GM18873 (cell line): ENCODE measurements around the gene KIF1A.

ENCODE experiments used
- ATAC-seq: cut with Tn5 transposase; IDR thresholded peaks from one replicate; pipeline ENCODE4 v1.9.1; 2021; ENCODE audit warnings: mild to moderate bottlenecking, moderate library complexity, moderate number of reproducible peaks; ENCODE audit not compliant: unreplicated experiment, low FRiP score

KIF1A gene, protein sequence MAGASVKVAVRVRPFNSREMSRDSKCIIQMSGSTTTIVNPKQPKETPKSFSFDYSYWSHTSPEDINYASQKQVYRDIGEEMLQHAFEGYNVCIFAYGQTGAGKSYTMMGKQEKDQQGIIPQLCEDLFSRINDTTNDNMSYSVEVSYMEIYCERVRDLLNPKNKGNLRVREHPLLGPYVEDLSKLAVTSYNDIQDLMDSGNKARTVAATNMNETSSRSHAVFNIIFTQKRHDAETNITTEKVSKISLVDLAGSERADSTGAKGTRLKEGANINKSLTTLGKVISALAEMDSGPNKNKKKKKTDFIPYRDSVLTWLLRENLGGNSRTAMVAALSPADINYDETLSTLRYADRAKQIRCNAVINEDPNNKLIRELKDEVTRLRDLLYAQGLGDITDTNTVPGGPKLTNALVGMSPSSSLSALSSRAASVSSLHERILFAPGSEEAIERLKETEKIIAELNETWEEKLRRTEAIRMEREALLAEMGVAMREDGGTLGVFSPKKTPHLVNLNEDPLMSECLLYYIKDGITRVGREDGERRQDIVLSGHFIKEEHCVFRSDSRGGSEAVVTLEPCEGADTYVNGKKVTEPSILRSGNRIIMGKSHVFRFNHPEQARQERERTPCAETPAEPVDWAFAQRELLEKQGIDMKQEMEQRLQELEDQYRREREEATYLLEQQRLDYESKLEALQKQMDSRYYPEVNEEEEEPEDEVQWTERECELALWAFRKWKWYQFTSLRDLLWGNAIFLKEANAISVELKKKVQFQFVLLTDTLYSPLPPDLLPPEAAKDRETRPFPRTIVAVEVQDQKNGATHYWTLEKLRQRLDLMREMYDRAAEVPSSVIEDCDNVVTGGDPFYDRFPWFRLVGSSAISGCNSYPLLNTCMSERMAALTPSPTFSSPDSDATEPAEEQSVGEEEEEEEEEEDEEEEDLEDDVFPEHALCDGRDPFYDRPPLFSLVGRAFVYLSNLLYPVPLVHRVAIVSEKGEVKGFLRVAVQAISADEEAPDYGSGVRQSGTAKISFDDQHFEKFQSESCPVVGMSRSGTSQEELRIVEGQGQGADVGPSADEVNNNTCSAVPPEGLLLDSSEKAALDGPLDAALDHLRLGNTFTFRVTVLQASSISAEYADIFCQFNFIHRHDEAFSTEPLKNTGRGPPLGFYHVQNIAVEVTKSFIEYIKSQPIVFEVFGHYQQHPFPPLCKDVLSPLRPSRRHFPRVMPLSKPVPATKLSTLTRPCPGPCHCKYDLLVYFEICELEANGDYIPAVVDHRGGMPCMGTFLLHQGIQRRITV (N-terminal part only)

DNA sequence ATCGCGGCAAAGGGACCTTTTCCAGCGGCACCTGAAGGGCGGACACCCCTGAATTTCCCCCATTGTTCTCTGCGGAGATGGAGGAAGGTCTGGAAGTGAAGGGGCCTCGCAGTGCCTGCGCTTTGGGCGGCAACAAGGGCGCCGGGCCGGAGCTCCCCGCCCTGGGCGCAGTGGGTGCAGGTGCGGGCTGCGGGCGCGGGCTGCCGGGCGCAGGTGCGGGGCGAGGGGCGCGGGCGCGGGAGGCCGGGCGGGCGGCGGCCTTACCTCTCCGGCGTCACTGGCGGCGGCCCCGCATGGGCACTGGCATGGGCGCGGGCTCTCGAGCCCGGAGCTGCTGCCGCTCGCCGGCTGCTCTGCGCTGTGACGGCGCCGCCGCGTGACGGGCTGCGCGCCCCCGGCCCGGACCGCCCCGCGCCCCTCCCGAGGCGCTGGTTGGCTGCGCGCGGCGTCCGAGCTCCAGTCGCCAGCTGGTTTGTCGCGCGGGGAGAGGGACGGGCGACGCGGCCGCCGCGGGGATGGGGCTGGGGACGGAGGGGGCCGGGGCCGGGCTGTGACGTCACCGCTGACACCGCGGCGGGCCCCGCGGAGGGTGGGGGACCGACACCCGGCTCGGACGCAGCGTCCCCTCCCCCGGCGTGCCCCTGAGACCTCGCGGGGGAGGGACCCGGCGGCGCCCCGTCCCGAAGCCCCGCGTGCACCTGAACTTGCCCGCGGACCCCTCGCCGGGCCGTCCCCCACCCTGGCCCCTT lies at the start of gene KIF1A:
KIF1A (minus strand) TSS at position 362 of the 749 bp plus-strand sequence. CDS start 22,467 bp downstream, outside the sequence.
- ATAC-seq: no peak

DNA sequence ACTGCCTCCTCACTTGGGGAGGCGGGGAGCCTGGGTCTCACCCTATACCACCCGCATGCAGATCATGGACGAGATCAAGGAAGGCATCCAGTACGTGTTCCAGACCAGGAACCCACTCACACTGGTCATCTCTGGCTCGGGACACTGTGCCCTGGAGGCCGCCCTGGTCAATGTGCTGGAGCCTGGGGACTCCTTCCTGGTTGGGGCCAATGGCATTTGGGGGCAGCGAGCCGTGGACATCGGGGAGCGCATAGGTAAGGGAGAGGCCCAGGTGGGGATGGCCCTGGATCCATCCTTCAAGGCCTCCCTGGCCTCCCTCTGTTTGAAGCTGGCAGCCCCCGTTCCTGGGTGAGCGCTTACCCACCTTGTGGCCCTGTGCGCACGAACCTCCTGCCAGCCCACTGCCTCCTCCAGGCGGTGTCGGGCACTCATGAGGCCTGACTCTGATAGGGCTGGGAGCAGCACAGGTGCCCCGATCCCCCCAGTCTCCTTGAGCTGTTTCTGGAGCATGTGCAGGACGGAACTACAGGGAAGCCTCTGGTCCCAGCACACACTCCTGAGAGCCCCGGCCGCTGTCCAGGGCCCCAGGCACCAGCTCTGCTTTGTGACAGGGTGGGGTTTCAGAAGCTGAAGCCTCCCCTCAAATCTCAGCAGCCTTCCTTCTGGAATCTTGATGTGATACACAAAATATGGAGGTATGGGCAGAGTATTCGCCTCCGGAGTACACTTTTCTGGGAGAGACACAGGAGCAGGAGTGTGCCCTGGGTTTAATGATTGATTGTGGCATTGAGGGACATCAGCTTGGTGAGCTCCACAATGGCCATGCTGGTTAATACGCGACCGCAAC lies 49.3 kb upstream of the KIF1A start:
- ATAC-seq: no peak

DNA sequence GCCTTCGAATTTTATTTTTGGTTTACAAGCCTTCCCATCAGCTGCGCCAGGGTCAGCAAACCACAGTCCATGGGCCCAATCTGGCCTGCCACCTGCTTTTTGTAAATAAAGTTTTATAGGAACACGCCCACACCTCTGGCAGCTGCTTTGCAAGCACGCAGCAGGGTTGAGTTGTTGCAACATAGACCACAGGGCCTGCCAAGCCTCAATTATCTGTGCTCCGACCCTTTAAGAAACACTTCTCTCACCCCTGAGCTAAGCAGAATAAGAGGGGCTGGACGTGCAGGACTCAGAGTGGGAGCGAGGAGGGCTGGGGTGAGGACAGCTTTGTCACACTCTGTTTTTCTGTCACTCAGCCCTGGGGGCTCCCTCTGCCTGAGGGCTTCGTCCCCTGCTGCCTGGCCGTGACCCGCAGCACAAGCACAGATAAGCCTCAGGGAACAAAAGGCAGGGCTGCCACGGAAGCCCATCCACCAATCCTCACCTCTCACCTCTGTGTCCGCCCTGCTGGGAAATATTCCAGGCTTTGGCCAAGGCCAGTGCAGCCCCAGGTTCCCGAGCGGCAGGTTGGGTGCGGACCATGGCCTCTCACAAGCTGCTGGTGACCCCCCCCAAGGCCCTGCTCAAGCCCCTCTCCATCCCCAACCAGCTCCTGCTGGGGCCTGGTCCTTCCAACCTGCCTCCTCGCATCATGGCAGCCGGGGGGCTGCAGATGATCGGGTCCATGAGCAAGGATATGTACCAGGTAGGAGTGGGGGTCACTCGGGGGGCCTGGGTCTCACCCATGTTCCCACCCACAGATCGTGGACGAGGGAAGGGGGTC lies 48.5 kb upstream of the KIF1A start, which contains the start of gene AGXT:
AGXT (plus strand) TSS at position 539 of the 823 bp plus-strand sequence; CDS start at position 581, 42 bp downstream.
- ATAC-seq: no peak

DNA sequence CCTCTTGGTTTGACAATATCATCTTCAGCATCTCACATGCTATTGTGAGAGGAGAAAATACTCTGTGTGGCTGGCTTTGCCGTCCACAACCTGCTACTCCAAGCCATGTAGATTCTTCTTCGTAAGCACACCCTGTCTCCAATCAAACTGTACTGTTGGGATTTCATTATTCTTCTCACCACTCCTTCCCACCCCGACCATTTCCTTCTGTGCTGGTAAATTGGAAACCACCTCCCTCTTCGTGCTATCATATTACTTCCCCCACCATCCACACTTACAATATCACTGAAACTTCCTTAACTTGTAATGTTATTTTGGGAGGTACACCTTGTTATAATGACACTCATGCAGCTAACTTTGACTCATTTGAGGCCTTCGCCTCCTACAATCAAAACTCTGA lies 45.4 kb upstream of the KIF1A start:
- no peak for ATAC-seq

DNA sequence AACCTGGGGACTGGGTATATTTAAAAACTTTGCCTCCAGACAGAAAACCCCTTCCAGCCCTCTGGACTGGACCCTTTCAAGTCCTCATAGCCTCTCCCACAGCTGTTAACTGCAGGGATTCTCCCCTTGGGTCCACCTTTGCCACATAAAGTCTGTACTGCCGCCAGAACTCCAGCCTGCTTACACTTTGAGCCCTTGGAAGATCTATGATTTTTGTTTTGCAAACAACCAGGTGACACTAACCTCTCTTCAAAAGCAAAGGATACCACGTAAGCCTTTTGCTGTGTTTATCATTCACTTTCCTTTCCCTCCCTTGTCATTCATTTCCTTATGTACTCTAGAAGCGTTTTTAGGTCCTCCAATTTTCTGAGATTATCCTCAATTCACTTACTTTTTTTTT lies 44.5 kb upstream of the KIF1A start:
- ATAC-seq: no peak

DNA sequence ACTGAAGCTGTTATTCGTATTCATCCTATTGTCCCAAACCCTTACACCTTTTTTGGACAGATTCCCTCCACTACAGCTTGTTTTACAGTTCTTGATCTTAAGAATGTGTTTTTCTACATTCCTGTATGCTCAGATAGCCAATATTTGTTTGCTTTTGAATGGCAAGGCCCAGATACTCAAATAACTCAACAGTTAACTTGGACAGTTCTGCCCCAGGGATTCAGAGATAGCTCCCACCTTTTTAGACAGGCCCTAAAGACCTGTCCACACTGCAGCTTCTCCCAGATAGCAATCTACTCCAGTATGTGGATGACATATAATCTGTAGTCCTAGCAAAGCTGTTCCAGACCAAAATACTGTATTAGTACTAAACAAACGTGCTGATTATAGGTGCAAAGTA lies 41.5 kb upstream of the KIF1A start:
- no peak for ATAC-seq

DNA sequence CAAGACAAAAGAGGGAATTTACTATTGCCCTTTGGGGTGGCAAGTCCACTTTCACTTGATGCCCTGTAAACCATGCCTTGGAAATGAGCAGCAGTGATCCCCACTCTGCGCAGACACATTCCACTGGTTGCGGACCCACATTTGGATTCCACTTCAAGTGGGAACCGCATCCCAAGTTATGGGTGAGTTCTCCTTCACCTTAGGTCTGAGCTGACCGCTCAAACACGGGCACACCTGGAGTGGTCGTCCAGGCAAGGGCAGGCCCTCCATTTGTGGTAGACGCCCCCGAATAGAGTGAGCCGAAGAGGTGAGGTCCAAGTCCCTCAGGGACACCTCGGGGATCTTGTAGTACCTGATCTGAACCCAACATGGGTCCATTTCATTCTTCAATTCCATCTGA lies 38.9 kb upstream of the KIF1A start:
- no peak for ATAC-seq

DNA sequence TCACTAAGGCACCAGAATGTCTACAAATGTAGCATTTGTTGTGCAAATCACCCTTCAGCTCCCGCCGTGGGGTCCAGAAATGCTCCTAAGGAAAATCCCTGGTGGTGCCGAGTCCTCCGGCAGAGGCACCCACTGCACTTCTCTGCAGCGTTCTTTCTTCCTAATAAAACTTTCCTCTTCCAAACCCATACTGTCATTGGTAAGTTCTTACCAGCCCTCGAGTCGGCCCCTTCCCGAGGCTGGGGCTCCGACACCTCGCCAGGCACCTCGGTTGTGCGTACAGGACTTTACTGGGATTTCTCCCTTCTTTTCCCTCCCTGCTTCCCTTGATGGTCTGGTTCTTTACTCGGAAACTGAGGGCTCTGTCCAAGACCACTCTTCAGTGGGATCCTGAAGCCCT lies 38.3 kb upstream of the KIF1A start:
- no peak for ATAC-seq

DNA sequence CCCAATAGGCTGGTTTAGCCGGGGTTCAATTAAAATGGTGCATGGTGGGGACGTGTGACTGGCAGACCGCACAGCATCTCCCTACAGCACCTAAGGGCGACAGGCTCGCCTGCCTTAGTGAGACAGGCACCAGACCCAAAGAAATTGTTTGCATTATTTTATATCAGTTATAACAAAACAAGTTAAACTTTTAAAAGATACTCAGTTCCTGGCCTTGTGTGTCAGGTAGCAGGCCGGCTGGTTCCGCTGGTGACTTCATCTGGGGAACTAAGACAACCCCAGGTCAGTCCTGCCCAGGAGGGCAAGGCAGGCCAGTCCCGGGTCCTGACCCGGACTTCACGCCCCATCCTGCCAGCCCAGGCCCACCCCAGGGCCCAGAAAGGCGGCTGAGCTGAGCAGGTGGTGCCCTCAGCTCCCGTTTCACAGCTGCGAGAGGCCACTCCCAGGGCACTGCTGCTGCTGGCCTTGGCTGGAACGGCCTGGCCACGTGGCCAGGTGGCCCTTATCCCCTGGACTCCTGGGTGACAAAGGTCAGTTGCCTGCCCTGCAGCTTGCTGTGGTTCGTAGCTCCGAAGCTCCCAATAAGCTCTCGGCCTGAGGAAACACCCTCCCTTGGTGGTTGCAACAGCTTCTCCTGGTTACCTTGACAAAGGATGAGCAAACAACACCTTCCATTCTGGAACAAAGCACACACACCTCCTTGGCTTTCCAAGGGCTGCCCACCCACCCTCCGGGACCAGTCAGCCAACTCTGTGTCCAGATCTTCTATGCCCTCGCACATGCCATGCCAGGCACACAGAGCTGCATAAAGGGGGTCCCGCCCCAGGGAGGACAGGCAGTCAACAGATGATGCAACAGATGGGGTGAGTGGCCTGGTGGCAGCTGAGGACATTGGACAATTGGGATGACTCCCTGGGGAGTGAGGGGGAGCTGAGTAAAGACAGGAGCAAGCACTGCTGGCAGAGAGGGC lies 37.3 kb upstream of the KIF1A start:
- ATAC-seq: no peak

DNA sequence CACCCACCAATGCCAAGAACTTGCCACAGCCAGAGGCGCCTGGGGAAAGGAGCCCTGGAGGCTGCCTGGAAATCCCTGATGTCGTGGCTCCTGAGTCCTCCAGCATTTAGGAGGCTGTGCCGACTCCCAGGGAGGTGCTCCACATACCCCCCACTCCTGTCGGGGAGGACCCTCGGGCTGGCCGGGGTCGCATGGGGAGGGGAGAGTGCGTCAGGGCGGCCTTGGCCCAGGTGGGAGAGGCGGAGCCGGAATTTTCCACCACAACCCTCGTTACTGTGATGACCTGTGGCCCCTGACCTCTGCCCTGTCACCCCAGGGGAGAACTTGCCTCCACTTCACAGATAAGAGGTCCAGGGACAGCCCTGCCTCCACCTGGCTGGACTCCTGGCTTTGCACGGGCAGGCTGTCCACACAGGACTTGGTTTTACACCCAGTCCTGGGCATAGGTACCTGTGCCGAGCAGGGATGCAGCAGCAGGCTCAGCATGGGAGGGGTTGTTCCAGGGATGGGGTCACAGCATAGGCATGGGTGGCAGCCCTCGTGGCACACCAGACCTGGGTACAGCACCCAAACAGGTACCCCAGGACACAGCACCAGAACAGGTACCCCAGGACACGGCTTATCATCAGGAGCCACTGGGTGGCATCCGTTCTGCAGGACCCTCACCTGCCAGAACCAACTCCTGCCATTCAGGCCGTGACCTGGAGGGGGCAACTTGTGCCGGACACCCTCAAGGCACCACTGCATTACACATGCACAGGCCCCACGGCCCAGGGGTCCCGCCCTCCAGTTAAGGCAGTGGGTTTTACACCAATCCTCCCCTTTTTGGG lies 36.3 kb upstream of the KIF1A start:
- no peak for ATAC-seq

DNA sequence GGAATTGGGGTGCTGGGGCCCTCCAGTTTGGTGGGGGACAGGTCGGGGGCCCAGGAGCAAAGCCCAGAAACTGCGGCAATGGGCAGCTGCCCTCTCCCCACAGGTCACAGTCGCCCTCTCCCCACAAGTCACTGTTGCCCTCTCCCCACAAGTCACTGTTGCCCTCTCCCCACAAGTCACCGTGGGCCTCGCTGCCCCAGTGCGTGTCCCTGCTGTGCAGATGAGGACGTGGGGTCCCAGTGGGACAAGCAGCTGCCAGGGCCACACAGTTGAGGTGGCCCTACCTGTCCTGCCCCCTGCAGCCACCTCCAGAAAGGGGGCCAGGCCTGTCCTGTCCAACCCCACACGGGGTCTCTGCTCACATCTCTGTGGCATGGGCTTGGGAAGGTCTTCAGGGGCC lies 35.7 kb upstream of the KIF1A start:
- ATAC-seq: no peak

DNA sequence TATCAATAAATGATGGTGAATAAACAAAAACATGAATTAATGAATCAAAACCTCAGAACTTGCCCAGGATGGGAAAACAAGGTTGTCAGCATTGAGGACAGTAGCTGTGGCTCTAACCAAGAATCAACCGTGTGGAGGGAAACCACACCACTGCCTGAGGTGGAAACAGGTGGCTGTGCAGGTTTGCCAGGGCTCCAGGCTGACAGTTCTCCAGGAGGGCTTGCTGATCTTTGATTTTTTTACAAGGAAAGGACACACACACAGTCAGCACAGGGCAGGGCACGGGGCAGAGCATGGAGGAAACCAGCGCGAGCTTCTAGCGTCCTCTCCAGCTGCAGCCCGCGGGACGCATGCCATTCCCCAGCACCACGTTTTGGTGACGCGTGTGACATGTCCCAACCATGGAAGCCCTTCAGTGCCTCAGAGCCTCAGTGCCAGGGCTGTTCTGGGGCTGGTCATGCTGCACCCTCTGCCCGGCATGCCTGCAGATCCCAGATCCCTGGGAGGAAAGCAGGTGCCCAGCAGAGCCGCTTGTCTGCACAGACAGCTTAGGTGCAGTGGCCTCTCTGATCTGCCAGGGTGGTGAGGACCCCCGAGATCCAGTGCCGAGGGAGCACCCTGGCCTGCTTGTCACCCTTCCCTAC lies 32.8 kb upstream of the KIF1A start:
- no peak for ATAC-seq

DNA sequence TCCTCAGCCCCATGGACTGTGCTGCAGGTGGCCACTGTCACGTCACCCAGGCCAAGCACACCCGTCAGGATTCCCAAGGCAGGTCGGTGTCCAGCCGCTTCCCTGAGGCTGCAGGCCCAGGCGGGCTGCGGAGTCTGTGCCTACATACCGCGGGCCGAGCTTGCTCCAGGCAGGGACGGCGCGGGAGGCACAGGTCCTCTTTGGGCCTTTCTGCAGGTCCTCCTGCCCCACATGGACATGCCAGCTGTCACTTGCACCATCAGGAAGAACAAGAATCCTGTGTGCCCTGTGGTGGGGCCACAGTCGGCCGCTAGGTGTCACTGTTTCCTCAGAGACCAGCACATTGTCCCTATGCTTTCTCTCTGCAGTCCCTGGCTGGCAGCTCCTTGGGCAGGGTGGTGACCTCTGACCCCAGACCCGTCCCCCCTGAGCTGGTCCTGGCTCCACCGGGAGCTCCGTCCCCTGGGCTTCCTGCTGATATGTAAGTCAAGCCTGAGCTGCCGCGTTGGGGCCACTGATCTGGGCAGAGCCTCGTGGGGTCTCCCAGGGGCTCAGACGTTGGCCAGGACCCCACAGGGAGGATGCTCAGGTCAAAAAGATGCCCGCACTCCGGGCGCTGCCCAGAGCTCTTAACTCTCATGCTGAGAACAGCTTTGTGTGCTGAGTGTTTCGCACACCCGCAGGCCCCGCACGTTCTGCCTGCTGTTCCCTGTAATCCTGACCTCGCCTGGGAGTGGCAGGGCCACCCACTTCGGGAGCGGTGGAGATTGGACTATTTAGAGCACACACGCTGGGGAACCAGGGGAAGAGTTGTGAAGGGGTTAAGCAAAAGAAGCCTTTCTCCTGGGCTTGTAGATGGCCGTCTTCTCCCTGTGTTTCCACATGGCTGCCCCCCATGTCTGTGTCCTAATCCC lies 31.3 kb upstream of the KIF1A start:
- no peak for ATAC-seq

DNA sequence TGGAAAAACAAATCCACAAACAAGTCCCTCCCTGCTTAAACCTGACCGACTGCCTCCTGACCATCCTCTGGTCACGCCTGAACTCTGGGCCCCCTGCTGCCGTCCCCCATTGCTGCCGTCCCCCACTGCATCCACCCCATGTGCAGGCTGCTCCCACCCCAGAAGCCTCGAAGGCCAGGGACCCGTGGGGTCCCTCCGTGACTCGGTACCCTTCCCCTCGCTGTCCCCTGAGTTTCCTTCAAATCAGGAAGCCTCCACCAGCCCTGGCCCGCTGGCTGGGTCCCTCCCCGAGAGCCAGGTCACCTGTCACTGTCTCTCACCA lies 30.7 kb upstream of the KIF1A start:
- no peak for ATAC-seq

DNA sequence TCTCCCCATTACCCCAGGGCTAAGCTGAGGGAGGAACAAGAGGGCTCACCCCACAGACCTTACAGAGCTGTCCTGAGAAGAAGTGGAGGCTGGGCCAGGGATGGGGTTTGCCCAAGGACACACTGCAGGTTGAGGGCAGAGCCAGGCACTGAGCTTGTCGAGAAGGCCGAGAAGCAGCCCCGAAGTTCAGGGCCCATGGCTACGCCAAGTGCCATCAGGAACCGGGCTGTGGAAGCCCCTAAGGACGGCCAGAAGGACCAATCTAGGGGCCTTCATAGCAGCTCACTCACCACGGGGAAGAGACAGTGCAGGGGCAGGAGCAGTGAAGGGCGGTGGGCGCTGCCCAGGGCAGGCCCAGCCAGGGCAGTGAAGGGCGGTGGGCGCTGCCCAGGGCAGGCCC lies 30.0 kb upstream of the KIF1A start:
- no peak for ATAC-seq
